A673 (cell line): ENCODE results near the gene ADARB2. TPM values are rescaled to one million over a fixed set of nuclear protein-coding genes. Genes with fewer than 3 reads are reported as not detected.

Experiments used
- BruUV-seq: library from RNA; stranded (reverse); fragments of 400-500 nt; replicated peaks from 2 replicates; lab custom pipeline; 2021; lab: Mats Ljungman, UMichigan
- CTCF ChIA-PET: fragments of 300-600 bp; sonication (Branson Sonifier 250); formaldehyde crosslinking; loops from one replicate; lab custom pipeline; 2022; ENCODE audit warnings: antibody characterized with exemption; lab: Charles Lee
- POLR2A ChIA-PET: fragments of 300-600 bp; sonication (Branson Sonifier 250); formaldehyde crosslinking; loops from one replicate; lab custom pipeline; 2022; ENCODE audit warnings: antibody characterized with exemption; ENCODE audit not compliant: low non-redundant PET; lab: Charles Lee
- DNase-seq: peaks from one replicate; pipeline ENCODE4 v3.0.0-alpha.2; 2015; ENCODE audit warnings: low spot score
- H3K27ac ChIP-seq: fragments of 200-600 bp; sonication (generic); 2 replicates; pipeline ENCODE4 v1.5.1; 2016; ENCODE audit warnings: mixed run types, low read depth, mild to moderate bottlenecking, mixed read lengths, antibody characterized with exemption, low read length; ENCODE audit not compliant: poor library complexity, severe bottlenecking
- H3K27me3 ChIP-seq: fragments of 200-600 bp; sonication (generic); replicated peaks from 2 replicates; pipeline ENCODE4 v1.6.1; 2017; ENCODE audit warnings: mixed run types, low read depth, mild to moderate bottlenecking, mixed read lengths, antibody characterized with exemption, low read length; ENCODE audit not compliant: insufficient read depth, poor library complexity
- H3K36me3 ChIP-seq: fragments of 200-600 bp; sonication (generic); 2 replicates; pipeline ENCODE4 v1.6.1; 2016; ENCODE audit warnings: mixed run types, mild to moderate bottlenecking, mixed read lengths, antibody characterized with exemption, low read length; ENCODE audit not compliant: insufficient read depth, poor library complexity, severe bottlenecking
- H3K4me1 ChIP-seq: fragments of 200-600 bp; sonication (generic); 2 replicates; pipeline ENCODE4 v1.6.1; 2017; ENCODE audit warnings: mixed run types, mild to moderate bottlenecking, mixed read lengths, antibody characterized with exemption, low read length; ENCODE audit not compliant: insufficient read depth, poor library complexity, severe bottlenecking
- H3K4me3 ChIP-seq: fragments of 200-600 bp; sonication (generic); 2 replicates; pipeline ENCODE4 v1.5.1; 2016; ENCODE audit warnings: low read depth, mixed run types, mild to moderate bottlenecking, mixed read lengths, low read length; ENCODE audit not compliant: poor library complexity, severe bottlenecking
- H3K9me3 ChIP-seq: fragments of 200-600 bp; sonication (generic); 2 replicates; pipeline ENCODE4 v1.6.1; 2016; ENCODE audit warnings: mixed run types, low read depth, mild to moderate bottlenecking, mixed read lengths, antibody characterized with exemption, low read length; ENCODE audit not compliant: poor library complexity, severe bottlenecking
- EZH2 ChIP-seq: fragments of 200-600 bp; sonication (generic); IDR thresholded peaks from 2 replicates; pipeline ENCODE4 v1.6.1; 2017; ENCODE audit warnings: borderline replicate concordance, low read depth, mild to moderate bottlenecking, mixed read lengths, antibody characterized with exemption, low read length; ENCODE audit not compliant: poor library complexity, severe bottlenecking
- intact Hi-C: fragments of 100-400 bp; cut with micrococcal nuclease; formaldehyde crosslinking; loops from one replicate; pipeline ENCODE4 v1.10.0; 2022; ENCODE audit not compliant: unreplicated experiment
- total RNA-seq: library from RNA; stranded (reverse); gene quantifications from 2 replicates; pipeline ENCODE4 v1.2.3, GENCODE V29; 2021
- TF ChIP-seq, protein P1 (sequence below): fragments of 300-800, 200-600 bp; sonication (generic); conservative IDR thresholded peaks from 2 replicates; pipeline ENCODE4 v1.5.1; 2017; ENCODE audit warnings: low read depth, mild to moderate bottlenecking, antibody characterized with exemption, low read length, moderate library complexity, mixed read lengths

The ADARB2 gene
- total RNA-seq, 1 experiment from 2014 or later: not detected

DNA sequence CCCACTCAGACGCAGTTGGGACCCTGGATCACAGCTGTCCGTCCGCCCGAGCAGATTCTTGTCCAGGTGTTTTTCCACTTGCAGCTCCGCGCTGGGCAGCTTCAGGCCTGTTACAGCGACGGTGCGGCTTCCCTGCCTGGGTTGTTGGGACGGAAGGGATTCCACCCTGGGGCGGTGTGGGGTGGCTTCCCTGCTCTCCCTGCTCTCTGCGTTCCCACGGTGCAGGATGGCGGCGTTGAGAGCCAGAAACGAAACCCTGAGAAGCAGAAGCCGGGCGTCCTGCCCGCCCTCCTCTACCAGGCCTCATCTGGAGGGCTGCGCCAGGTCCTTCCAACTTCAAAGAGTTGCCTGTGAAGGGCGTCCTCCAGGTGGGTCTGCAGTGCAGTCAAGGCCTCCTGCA, 194.4 kb downstream of the ADARB2 start:
- ChIA-PET CTCF (no interaction called here), POLR2A (no interaction called here)
- Histone ChIP-seq H3K4me1 (no peaks in the 10 kb centered on the region), H3K27ac (no peak overlapping the region), H3K9me3 (no peaks in the 10 kb centered on the region), H3K27me3 (peaks cover 58% of the 10 kb centered on the region), H3K4me3 (no peak overlapping the region), H3K36me3 (no peaks in the 10 kb centered on the region)
- intact Hi-C loops: no loop called here
- no peak for DNase-seq
- no TSS peak for BruUV-seq
- TF ChIP-seq EZH2: no peak
- TF ChIP-seq, protein P1, sequence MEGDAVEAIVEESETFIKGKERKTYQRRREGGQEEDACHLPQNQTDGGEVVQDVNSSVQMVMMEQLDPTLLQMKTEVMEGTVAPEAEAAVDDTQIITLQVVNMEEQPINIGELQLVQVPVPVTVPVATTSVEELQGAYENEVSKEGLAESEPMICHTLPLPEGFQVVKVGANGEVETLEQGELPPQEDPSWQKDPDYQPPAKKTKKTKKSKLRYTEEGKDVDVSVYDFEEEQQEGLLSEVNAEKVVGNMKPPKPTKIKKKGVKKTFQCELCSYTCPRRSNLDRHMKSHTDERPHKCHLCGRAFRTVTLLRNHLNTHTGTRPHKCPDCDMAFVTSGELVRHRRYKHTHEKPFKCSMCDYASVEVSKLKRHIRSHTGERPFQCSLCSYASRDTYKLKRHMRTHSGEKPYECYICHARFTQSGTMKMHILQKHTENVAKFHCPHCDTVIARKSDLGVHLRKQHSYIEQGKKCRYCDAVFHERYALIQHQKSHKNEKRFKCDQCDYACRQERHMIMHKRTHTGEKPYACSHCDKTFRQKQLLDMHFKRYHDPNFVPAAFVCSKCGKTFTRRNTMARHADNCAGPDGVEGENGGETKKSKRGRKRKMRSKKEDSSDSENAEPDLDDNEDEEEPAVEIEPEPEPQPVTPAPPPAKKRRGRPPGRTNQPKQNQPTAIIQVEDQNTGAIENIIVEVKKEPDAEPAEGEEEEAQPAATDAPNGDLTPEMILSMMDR: no peak

DNA sequence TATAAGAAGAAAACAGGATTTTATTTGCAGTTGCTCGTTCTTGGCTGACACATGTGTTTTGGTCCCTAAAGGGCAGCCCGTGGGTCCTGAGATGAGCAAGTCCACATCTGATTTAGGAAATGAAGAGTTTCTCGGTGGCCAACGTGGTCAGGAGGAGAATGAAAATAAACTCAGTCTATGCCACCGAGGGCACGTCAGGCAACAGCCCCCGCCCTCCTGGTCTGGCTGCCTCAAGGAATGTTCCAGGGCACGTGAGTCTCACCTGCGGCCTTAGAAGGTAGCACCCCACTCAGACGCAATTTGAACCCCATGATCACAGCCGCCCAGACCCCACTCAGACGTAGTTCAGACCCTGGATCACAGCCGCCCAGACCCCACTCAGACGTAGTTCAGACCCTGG, 197.2 kb downstream of the ADARB2 start:
- CTCF ChIA-PET: no interaction called here
- peaks cover 60% of the 10 kb centered on the region for H3K27me3 ChIP-seq
- H3K36me3 ChIP-seq: no peaks in the 10 kb centered on the region
- POLR2A ChIA-PET: no interaction called here
- H3K27ac ChIP-seq: no peak overlapping the region
- no peak for TF ChIP-seq EZH2
- TF ChIP-seq, protein P1: no peak
- BruUV-seq: no TSS peak
- H3K4me1 ChIP-seq: no peaks in the 10 kb centered on the region
- H3K4me3 ChIP-seq: no peak overlapping the region
- intact Hi-C loops: no loop called here
- H3K9me3 ChIP-seq: no peaks in the 10 kb centered on the region
- no peak for DNase-seq

DNA sequence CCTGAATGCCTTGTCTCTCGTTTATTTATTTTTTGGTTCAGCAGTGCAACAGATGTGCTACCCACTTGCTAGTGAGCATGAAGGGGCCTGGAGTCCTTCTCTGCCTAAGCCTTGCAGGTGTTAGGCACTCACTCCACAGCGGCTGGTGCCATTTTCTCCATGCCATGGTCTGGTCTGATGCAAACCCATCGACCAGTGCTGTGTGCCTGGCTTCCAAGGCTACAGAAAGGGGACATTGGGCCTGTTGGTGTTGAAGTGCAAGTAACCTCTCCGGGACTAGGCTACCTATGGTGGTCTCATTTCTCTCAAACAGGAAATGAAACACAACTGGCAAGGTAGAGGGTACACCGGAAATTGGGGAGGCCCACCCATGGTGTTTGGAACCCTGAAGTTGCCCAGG, 198.1 kb downstream of the ADARB2 start:
- no peak for DNase-seq
- POLR2A ChIA-PET: no interaction called here
- CTCF ChIA-PET: no interaction called here

More for the DNA sequence above, 198.1 kb downstream of the ADARB2 start:
- Histone ChIP-seq H3K4me1 (no peaks in the 10 kb centered on the region), H3K27ac (no peak overlapping the region), H3K27me3 (peaks cover 60% of the 10 kb centered on the region), H3K4me3 (no peak overlapping the region), H3K9me3 (no peaks in the 10 kb centered on the region), H3K36me3 (no peaks in the 10 kb centered on the region)
- intact Hi-C loops: no loop called here
- BruUV-seq: no TSS peak
- TF ChIP-seq, protein P1: no peak
- TF ChIP-seq EZH2: no peak
